SK-N-SH (cell line): ENCODE measurements around the gene PTEN. TPM values are rescaled to one million over a fixed set of nuclear protein-coding genes. Genes with fewer than 3 reads are reported as not detected.

Experiments used
- CTCF ChIA-PET: fragments of 300-600, 350-600 bp; formaldehyde crosslinking; extraction: SDS; loops from one replicate; lab custom pipeline; 2021; lab: Yijun Ruan, JAX
- POLR2A ChIA-PET: fragments of 350-600 bp; sonication (Branson Sonifier 250); formaldehyde crosslinking; extraction: SDS; loops from one replicate; lab custom pipeline; 2020; ENCODE audit warnings: antibody characterized with exemption, inconsistent platforms; lab: Yijun Ruan, JAX
- DNase-seq: peaks from one replicate; pipeline ENCODE4 v3.0.0; 2012
- H2AFZ ChIP-seq: fragments of 200-600 bp; sonication (generic); 2 replicates; pipeline ENCODE4 v1.8.1; 2016; ENCODE audit warnings: antibody characterized with exemption, mild to moderate bottlenecking, low read depth
- H3F3A ChIP-seq: fragments of 200-600 bp; sonication (generic); replicated peaks from 2 replicates; pipeline ENCODE3; 2016; ENCODE audit warnings: antibody characterized with exemption, mild to moderate bottlenecking; ENCODE audit not compliant: insufficient read depth
- H3K27ac ChIP-seq, 2 experiments: fragments of 200-500 bp in 1 of 2; fragments of 200-600 bp in 1 of 2; sonication (Bioruptor generic) in 1 of 2; sonication (generic), shearing (Covaris generic) in 1 of 2; 2 replicates each; pipeline versions ENCODE4 v1.5.1 to v1.6.1; 2014 to 2016; ENCODE audit warnings: low read depth in 2 of 2, inconsistent platforms in 1 of 2, low read length in 1 of 2, mild to moderate bottlenecking in 1 of 2, mixed read lengths in 1 of 2
- H3K27me3 ChIP-seq: fragments of 200-600 bp; sonication (generic), shearing (Covaris generic); 2 replicates; pipeline ENCODE4 v1.6.1; 2016; ENCODE audit warnings: mixed run types; ENCODE audit not compliant: insufficient read depth
- H3K36me3 ChIP-seq, 2 experiments: fragments of 200-500 bp in 1 of 2; fragments of 200-600 bp in 1 of 2; sonication (Bioruptor generic) in 1 of 2; sonication (generic) in 1 of 2; replicated peaks in 1 of 2; 2 replicates each; pipeline versions ENCODE3 to v1.5.1; 2014 to 2016; ENCODE audit warnings: low read length in 1 of 2, mild to moderate bottlenecking in 1 of 2; ENCODE audit not compliant: insufficient read depth in 2 of 2, control insufficient read depth in 1 of 2
- H3K4me1 ChIP-seq, 2 experiments: fragments of 200-500 bp in 1 of 2; fragments of 200-600 bp in 1 of 2; sonication (Bioruptor generic) in 1 of 2; sonication (generic), shearing (Covaris generic) in 1 of 2; 2 replicates each; pipeline versions ENCODE4 v1.5.1 to v1.6.1; 2014 to 2016; ENCODE audit warnings: low read depth in 1 of 2, low read length in 1 of 2, mixed run types in 1 of 2; ENCODE audit not compliant: insufficient read depth in 2 of 2, control insufficient read depth in 1 of 2
- H3K4me2 ChIP-seq: fragments of 200-600 bp; sonication (generic), shearing (Covaris generic); 2 replicates; pipeline ENCODE4 v1.6.1; 2017; ENCODE audit warnings: mixed run types
- H3K4me3 ChIP-seq, 2 experiments: fragments of 200-500 bp in 1 of 2; fragments of 200-600 bp in 1 of 2; sonication (Bioruptor generic) in 1 of 2; sonication (generic), shearing (Covaris generic) in 1 of 2; 2 replicates each; pipeline versions ENCODE4 v1.5.1 to v1.8.1; 2014 to 2016; ENCODE audit warnings: low read depth in 2 of 2, inconsistent platforms in 1 of 2, low read length in 1 of 2, mild to moderate bottlenecking in 1 of 2, mixed read lengths in 1 of 2, moderate library complexity in 1 of 2
- H3K79me2 ChIP-seq: fragments of 200-600 bp; sonication (generic); 2 replicates; pipeline ENCODE4 v1.8.1; 2017; ENCODE audit warnings: mild to moderate bottlenecking; ENCODE audit not compliant: insufficient read depth
- H3K9ac ChIP-seq: fragments of 200-600 bp; sonication (generic); 2 replicates; pipeline ENCODE4 v1.6.1; 2017; ENCODE audit warnings: mixed run types
- H3K9me2 ChIP-seq: fragments of 200-600 bp; sonication (generic); 2 replicates; pipeline ENCODE4 v1.6.1; 2017; ENCODE audit warnings: mixed run types
- H3K9me3 ChIP-seq: fragments of 200-600 bp; sonication (generic); 2 replicates; pipeline ENCODE4 v1.6.1; 2017; ENCODE audit warnings: mixed run types, mild to moderate bottlenecking, moderate library complexity
- H4K20me1 ChIP-seq: fragments of 200-600 bp; sonication (generic); 2 replicates; pipeline ENCODE4 v1.6.1; 2017; ENCODE audit warnings: mild to moderate bottlenecking, mixed run types; ENCODE audit not compliant: insufficient read depth
- EP300 ChIP-seq, 2 experiments: IDR thresholded peaks; 2 replicates each; pipeline versions ENCODE4 v1.4.0 to v1.6.1; 2012; ENCODE audit warnings: borderline replicate concordance in 1 of 2, low read depth in 1 of 2, low read length in 1 of 2
- FOSL2 ChIP-seq: IDR thresholded peaks from 2 replicates; pipeline ENCODE4 v1.4.0; 2012; ENCODE audit warnings: low read depth, mild to moderate bottlenecking, moderate library complexity, borderline replicate concordance
- MAX ChIP-seq: IDR thresholded peaks from 2 replicates; pipeline ENCODE4 v1.4.0; 2012; ENCODE audit warnings: low read depth
- MEF2A ChIP-seq: IDR thresholded peaks from 2 replicates; pipeline ENCODE4 v1.4.0; 2012; ENCODE audit warnings: low read depth, borderline replicate concordance
- NFIC ChIP-seq: IDR thresholded peaks from 2 replicates; pipeline ENCODE4 v1.4.0; 2012; ENCODE audit warnings: borderline replicate concordance
- NRF1 ChIP-seq: IDR thresholded peaks from 2 replicates; pipeline ENCODE4 v1.6.1; 2012; ENCODE audit warnings: low read depth, mild to moderate bottlenecking, low read length
- PBX3 ChIP-seq: IDR thresholded peaks from 2 replicates; pipeline ENCODE4; 2012
- RAD21 ChIP-seq: IDR thresholded peaks from 2 replicates; pipeline ENCODE4 v1.6.1; 2012; ENCODE audit warnings: mild to moderate bottlenecking, low read length
- RXRA ChIP-seq: IDR thresholded peaks from 2 replicates; pipeline ENCODE4 v1.4.0; 2012; ENCODE audit warnings: low read depth, mild to moderate bottlenecking, borderline replicate concordance
- TAF1 ChIP-seq: IDR thresholded peaks from 2 replicates; pipeline ENCODE4 v1.6.1; 2012; ENCODE audit warnings: low read depth, mild to moderate bottlenecking, low read length, moderate library complexity, borderline replicate concordance
- USF1 ChIP-seq: IDR thresholded peaks from 2 replicates; pipeline ENCODE4 v1.4.0; 2012; ENCODE audit warnings: low read depth, borderline replicate concordance
- USF2 ChIP-seq: fragments of 150-350 bp; IDR thresholded peaks from 2 replicates; pipeline ENCODE4 v1.6.1; 2017; ENCODE audit warnings: antibody characterized with exemption, low read length, low read depth, borderline replicate concordance
- ZBTB33 ChIP-seq: IDR thresholded peaks from 2 replicates; pipeline ENCODE4 v1.4.0; 2012; ENCODE audit warnings: low read depth, borderline replicate concordance
- WGBS: methylation state at CpG from one replicate; pipeline ENCODE4 v1.1.6; 2017; ENCODE audit warnings: low lambda C conversion rate; 5-methylcytosine and 5-hydroxymethylcytosine counted together
- polyA plus RNA-seq, 3 experiments: library from polyadenylated mRNA; depleted of rRNA; stranded (reverse); fragments of >200 nt; gene quantifications; 2 replicates each; pipeline ENCODE4 v1.2.3, GENCODE V29; 2012

PTEN gene
- polyA plus RNA-seq, 1 of the 3 experiments (the other 2 are of a cell fraction) = 12.8 TPM

GRCh38 chr10:88017781-88018180 is 154.4 kb downstream of the PTEN start:
- H3F3A ChIP-seq = no peaks in the 10 kb centered on the region
- H3K9me2 ChIP-seq = no peaks in the 10 kb centered on the region
- no peak overlapping the region for H3K9ac ChIP-seq
- no peaks in the 10 kb centered on the region for H3K27me3 ChIP-seq
- DNase-seq = no peak
- CTCF ChIA-PET = no interaction called here
- no peak overlapping the region for H2AFZ ChIP-seq
- H3K4me2 ChIP-seq = no peak overlapping the region
- 79% methylated on average over 1 of the region's 1 CpG for WGBS
- no peaks in the 10 kb centered on the region for H3K79me2 ChIP-seq
- POLR2A ChIA-PET = no interaction called here
- no peaks in the 10 kb centered on the region for H3K9me3 ChIP-seq
- H3K4me1 ChIP-seq = no peaks in the 10 kb centered on the region
- no peak for TF ChIP-seq RXRA
- TF ChIP-seq USF2 = no peak
- no peak for TF ChIP-seq FOSL2
- TF ChIP-seq MEF2A = no peak
- no peak for TF ChIP-seq MAX
- no peaks in the 10 kb centered on the region for H3K36me3 ChIP-seq
- no peak overlapping the region for H3K4me3 ChIP-seq
- no peaks in the 10 kb centered on the region for H4K20me1 ChIP-seq
- H3K27ac ChIP-seq = no peak overlapping the region

GRCh38 chr10:88019753-88020152 is 156.3 kb downstream of the PTEN start:
- no peaks in the 10 kb centered on the region for H3K9me3 ChIP-seq
- POLR2A ChIA-PET = no interaction called here
- CTCF ChIA-PET = no interaction called here
- H2AFZ ChIP-seq = no peak overlapping the region
- H3K9ac ChIP-seq = no peak overlapping the region
- H3K9me2 ChIP-seq = no peaks in the 10 kb centered on the region
- TF ChIP-seq NFIC = no peak
- TF ChIP-seq USF1 = no peak
- TF ChIP-seq ZBTB33 = no peak
- TF ChIP-seq TAF1 = no peak
- TF ChIP-seq NRF1 = no peak
- TF ChIP-seq PBX3 = no peak
- no peak for TF ChIP-seq USF2
- TF ChIP-seq EP300 (IDR thresholded peaks at IDR 0.05; ENCODE audit: borderline replicate concordance in 1 of 2, low read depth in 1 of 2, low read length in 1 of 2) = no peak
- no peak for TF ChIP-seq RAD21
- H3K79me2 ChIP-seq = no peaks in the 10 kb centered on the region
- no peaks in the 10 kb centered on the region for H4K20me1 ChIP-seq
- H3K27me3 ChIP-seq = no peaks in the 10 kb centered on the region
- no peak for DNase-seq
- no peak overlapping the region for H3K4me3 ChIP-seq
- no peaks in the 10 kb centered on the region for H3K36me3 ChIP-seq
- no peaks in the 10 kb centered on the region for H3K4me1 ChIP-seq
- no peaks in the 10 kb centered on the region for H3F3A ChIP-seq
- no peak overlapping the region for H3K4me2 ChIP-seq
- no peak overlapping the region for H3K27ac ChIP-seq
- WGBS = 86% methylated on average over 1 of the region's 1 CpG
